Thoracic aorta (tissue), 2 donors: ENCODE results near the gene SPC24. TPM values are rescaled to one million over a fixed set of nuclear protein-coding genes. Genes with fewer than 3 reads are reported as not detected.
A peak's percentile ranks its signal among the peaks of the same experiment; 100 is the strongest.

Experiments
- ATAC-seq: fragments of 150-250 bp; one replicate; pipeline ENCODE4 v1.8.0; 2017; ENCODE audit warnings: low read depth; ENCODE audit not compliant: insufficient number of reproducible peaks, low FRiP score
- DNase-seq: peaks from one replicate; pipeline ENCODE4 v3.0.0-alpha.2; 2020; ENCODE audit warnings: low spot score
- H3K27ac ChIP-seq, 2 donors: fragments of 200-600 bp; sonication (generic); 1 replicate in 1 of 2; 2 replicates in 1 of 2; pipeline ENCODE4 v1.5.1; 2016; ENCODE audit warnings: mild to moderate bottlenecking in 2 of 2, moderate library complexity in 2 of 2
- H3K27me3 ChIP-seq: fragments of 200-600 bp; sonication (generic); replicated peaks from 2 replicates; pipeline ENCODE4 v1.6.0; 2016; ENCODE audit warnings: mild to moderate bottlenecking; ENCODE audit not compliant: insufficient read depth
- H3K36me3 ChIP-seq: fragments of 200-600 bp; sonication (generic); one replicate; pipeline ENCODE4 v1.5.1; 2016
- H3K4me1 ChIP-seq, 2 donors: fragments of 200-600 bp; sonication (generic); 1 replicate in 1 of 2; 2 replicates in 1 of 2; pipeline versions ENCODE4 v1.5.1 to v1.6.0; 2016; ENCODE audit warnings: low read depth in 2 of 2, mild to moderate bottlenecking in 1 of 2; ENCODE audit not compliant: control insufficient read depth in 1 of 2
- H3K4me3 ChIP-seq: fragments of 200-600 bp; sonication (generic); 2 replicates; pipeline ENCODE4 v1.5.1; 2016; ENCODE audit warnings: mild to moderate bottlenecking
- H3K9me3 ChIP-seq: fragments of 200-600 bp; sonication (generic); 2 replicates; pipeline ENCODE4 v1.5.1; 2016
- total RNA-seq, 2 donors: library from RNA; depleted of rRNA; stranded (reverse); fragments of >200 nt; gene quantifications; one replicate each; pipeline versions ENCODE4 v1.1.0 to v1.2.3, GENCODE V29; 2016
- TF ChIP-seq, protein P1 (sequence below): fragments of 200-600 bp; sonication (generic); IDR thresholded peaks from one replicate; pipeline ENCODE4 v1.5.1; 2019; ENCODE audit warnings: antibody characterized with exemption

SPC24 gene
- total RNA-seq, 2 donors from 2014 or later: 2.4 to 4.7 TPM

- TF ChIP-seq, protein P1, sequence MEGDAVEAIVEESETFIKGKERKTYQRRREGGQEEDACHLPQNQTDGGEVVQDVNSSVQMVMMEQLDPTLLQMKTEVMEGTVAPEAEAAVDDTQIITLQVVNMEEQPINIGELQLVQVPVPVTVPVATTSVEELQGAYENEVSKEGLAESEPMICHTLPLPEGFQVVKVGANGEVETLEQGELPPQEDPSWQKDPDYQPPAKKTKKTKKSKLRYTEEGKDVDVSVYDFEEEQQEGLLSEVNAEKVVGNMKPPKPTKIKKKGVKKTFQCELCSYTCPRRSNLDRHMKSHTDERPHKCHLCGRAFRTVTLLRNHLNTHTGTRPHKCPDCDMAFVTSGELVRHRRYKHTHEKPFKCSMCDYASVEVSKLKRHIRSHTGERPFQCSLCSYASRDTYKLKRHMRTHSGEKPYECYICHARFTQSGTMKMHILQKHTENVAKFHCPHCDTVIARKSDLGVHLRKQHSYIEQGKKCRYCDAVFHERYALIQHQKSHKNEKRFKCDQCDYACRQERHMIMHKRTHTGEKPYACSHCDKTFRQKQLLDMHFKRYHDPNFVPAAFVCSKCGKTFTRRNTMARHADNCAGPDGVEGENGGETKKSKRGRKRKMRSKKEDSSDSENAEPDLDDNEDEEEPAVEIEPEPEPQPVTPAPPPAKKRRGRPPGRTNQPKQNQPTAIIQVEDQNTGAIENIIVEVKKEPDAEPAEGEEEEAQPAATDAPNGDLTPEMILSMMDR: no peak
- no peak for DNase-seq
- peak; percentile 34 for ATAC-seq
- Histone ChIP-seq H3K9me3 (no peaks in the 10 kb centered on the region), H3K4me1 (peaks cover 32 to 72% of the 10 kb centered on the region in 2 donors), H3K36me3 (no peaks in the 10 kb centered on the region), H3K4me3 (no peak overlapping the region), H3K27ac (peak overlapping the region; percentile 88 to 90), H3K27me3 (no peaks in the 10 kb centered on the region)
Measured at GRCh38 chr19:11152318-11153062, 3.1 kb downstream of the SPC24 start.

DNA sequence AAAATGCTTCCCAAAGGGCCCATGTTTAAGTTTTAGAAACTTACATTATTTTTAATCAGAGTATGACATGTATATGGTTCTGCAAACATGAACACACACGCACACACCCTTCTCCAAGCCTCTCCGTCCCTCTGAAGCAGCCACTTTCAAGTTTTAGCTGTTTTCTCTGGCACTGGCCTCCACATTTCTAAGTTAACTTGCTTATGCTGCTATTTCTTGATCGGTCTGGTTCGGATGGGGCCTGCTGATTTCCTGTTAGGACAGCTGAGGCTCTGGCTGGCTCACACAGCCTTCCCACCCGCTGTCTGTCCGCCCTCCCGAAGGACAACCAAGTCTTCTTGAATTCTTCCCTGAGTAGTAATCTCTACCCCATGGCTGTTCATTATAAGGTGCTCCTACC lies 4.4 kb downstream of the SPC24 start:
- TF ChIP-seq, protein P1: no peak
- peak overlapping the region; percentile 88 to 90 for H3K27ac ChIP-seq
- DNase-seq (no peak), ATAC-seq (no peak)
- H3K4me3 ChIP-seq: no peak overlapping the region
- no peaks in the 10 kb centered on the region for H3K27me3 ChIP-seq
- H3K9me3 ChIP-seq: no peaks in the 10 kb centered on the region
- H3K36me3 ChIP-seq: no peaks in the 10 kb centered on the region
- H3K4me1 ChIP-seq: peaks cover 28 to 59% of the 10 kb centered on the region in 2 donors

GRCh38 chr19:11148001-11148400 lies 7.6 kb downstream of the SPC24 start:
- Histone ChIP-seq H3K36me3 (no peaks in the 10 kb centered on the region), H3K27ac (peak overlapping the region; percentile 8 to 63), H3K27me3 (no peaks in the 10 kb centered on the region), H3K4me3 (no peak overlapping the region), H3K4me1 (peaks cover 29 to 55% of the 10 kb centered on the region in 2 donors), H3K9me3 (no peaks in the 10 kb centered on the region)
- TF ChIP-seq, protein P1: no peak
- DNase-seq (no peak), ATAC-seq (no peak)

GRCh38 chr19:11145536-11145924 lies 10.1 kb downstream of the SPC24 start:
- H3K27ac ChIP-seq: no peak overlapping the region
- TF ChIP-seq, protein P1: no peak
- no peak overlapping the region for H3K4me3 ChIP-seq
- no peaks in the 10 kb centered on the region for H3K9me3 ChIP-seq
- no peaks in the 10 kb centered on the region for H3K27me3 ChIP-seq
- ATAC-seq: no peak
- no peaks in the 10 kb centered on the region for H3K36me3 ChIP-seq
- H3K4me1 ChIP-seq: peaks cover 22 to 51% of the 10 kb centered on the region in 2 donors
- DNase-seq: no peak

DNA sequence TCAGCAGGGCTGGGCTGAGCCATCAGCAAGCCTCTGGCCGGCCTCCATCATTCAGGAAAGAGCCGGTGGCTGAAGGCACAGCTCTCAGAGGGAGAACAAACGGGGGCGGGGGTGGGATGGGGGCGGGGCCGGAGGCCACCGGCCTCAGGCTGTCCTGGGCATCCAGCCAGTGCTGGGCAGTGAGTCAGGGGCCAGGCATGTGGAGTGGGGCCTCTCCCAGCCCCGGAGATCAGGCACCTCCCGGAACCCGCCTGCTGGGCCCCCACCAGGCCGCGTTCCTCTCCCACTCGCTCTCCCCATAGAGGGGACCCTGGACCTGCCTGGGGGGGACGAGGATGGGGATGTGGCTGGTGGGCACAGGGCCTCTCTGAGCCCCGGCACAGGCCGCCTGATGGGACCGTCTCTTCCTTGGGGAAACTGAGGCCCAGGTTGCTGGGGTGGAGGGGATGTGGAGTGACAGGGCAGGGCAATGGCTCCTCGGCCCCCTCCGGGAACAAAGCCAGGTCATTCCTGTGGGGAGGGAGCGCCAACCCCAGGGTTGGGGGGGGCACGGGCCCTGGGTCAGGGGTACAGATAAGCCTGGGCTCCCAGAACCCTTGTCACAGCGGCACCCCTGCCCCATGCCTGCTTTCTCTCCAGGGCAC lies 12.9 kb downstream of the SPC24 start:
- TF ChIP-seq, protein P1: no peak
- DNase-seq: peak; percentile 82
- H3K27me3 ChIP-seq: no peaks in the 10 kb centered on the region
- H3K4me3 ChIP-seq: peak overlapping the region; percentile 60
- peak; percentile 37 for ATAC-seq
- H3K4me1 ChIP-seq: peaks cover 38 to 57% of the 10 kb centered on the region in 2 donors
- H3K27ac ChIP-seq: peak overlapping the region; percentile 99 to 100
- no peaks in the 10 kb centered on the region for H3K36me3 ChIP-seq
- H3K9me3 ChIP-seq: no peaks in the 10 kb centered on the region
